H1 (cell line): ENCODE measurements around the gene L3MBTL4. TPM values are rescaled to one million over a fixed set of nuclear protein-coding genes. Genes with fewer than 3 reads are reported as not detected.

Source experiments
- CTCF ChIA-PET: fragments of 300-600 bp; sonication (Branson Sonifier 250); formaldehyde crosslinking; loops from one replicate; lab custom pipeline; 2021; ENCODE audit not compliant: partially characterized antibody; lab: Charles Lee
- POLR2A ChIA-PET: fragments of 300-600 bp; sonication (Branson Sonifier 250); formaldehyde crosslinking; loops from one replicate; lab custom pipeline; 2021; ENCODE audit warnings: inconsistent platforms; ENCODE audit not compliant: partially characterized antibody; lab: Charles Lee
- DNase-seq, 2 experiments: peaks; one replicate each; pipeline versions ENCODE4 v3.0.0 to v3.0.0-alpha.2; 2010 to 2022; ENCODE audit warnings: low spot score in 2 of 2, low read depth in 1 of 2, mixed read lengths in 1 of 2
- FAIRE-seq: peaks from 2 replicates; lab custom pipeline; 2011; peaks lifted over from hg19 to GRCh38; lab: Jason Lieb, UNC
- H2AFZ ChIP-seq: 2 replicates; pipeline ENCODE4 v1.8.1; 2012; ENCODE audit warnings: low read length, inconsistent platforms
- H2AK5ac ChIP-seq: 2 replicates; pipeline ENCODE4 v1.6.1; 2013; ENCODE audit warnings: low read depth, low read length
- H2BK120ac ChIP-seq: replicated peaks from 2 replicates; pipeline ENCODE3; 2013; ENCODE audit warnings: low read depth, low read length, inconsistent platforms
- H2BK12ac ChIP-seq: 2 replicates; pipeline ENCODE4 v1.6.1; 2013; ENCODE audit warnings: low read depth, low read length
- H2BK15ac ChIP-seq: 2 replicates; pipeline ENCODE4 v1.6.1; 2013; ENCODE audit warnings: low read length
- H2BK20ac ChIP-seq: 2 replicates; pipeline ENCODE4 v1.6.1; 2013; ENCODE audit warnings: low read length
- H2BK5ac ChIP-seq: 2 replicates; pipeline ENCODE4 v1.6.1; 2013; ENCODE audit warnings: low read depth, low read length
- H3K14ac ChIP-seq: 2 replicates; pipeline ENCODE4 v1.6.1; 2013; ENCODE audit warnings: inconsistent platforms; ENCODE audit not compliant: insufficient read length
- H3K18ac ChIP-seq: 2 replicates; pipeline ENCODE4 v1.6.1; 2013; ENCODE audit warnings: low read length; ENCODE audit errors: extremely low read depth
- H3K23ac ChIP-seq: 2 replicates; pipeline ENCODE4 v1.6.1; 2013; ENCODE audit warnings: inconsistent platforms; ENCODE audit not compliant: insufficient read length
- H3K23me2 ChIP-seq: 2 replicates; pipeline ENCODE4 v1.6.1; 2013; ENCODE audit warnings: low read depth, low read length
- H3K27ac ChIP-seq: 2 replicates; pipeline ENCODE4 v1.6.1; 2011; ENCODE audit warnings: low read depth, low read length, inconsistent platforms
- H3K27me3 ChIP-seq, 4 experiments: replicated peaks in 1 of 4; 1 replicate in 1 of 4; 2 replicates in 3 of 4; pipeline versions ENCODE4 v1.6.1 to v1.8.1; 2011 to 2013; ENCODE audit warnings: low read length in 3 of 4, mild to moderate bottlenecking in 3 of 4, inconsistent platforms in 2 of 4, mixed read lengths in 2 of 4, moderate library complexity in 1 of 4; ENCODE audit not compliant: control insufficient read depth in 3 of 4, insufficient read depth in 3 of 4; ENCODE audit errors: extremely low read depth in 1 of 4
- H3K36me3 ChIP-seq, 4 experiments: 2 replicates each; pipeline versions ENCODE4 v1.6.1 to v1.8.1; 2011 to 2013; ENCODE audit warnings: mild to moderate bottlenecking in 4 of 4, low read length in 3 of 4, moderate library complexity in 2 of 4, control low read depth in 1 of 4, inconsistent platforms in 1 of 4; ENCODE audit not compliant: insufficient read depth in 4 of 4, control insufficient read depth in 2 of 4
- H3K4ac ChIP-seq: replicated peaks from 2 replicates; pipeline ENCODE3; 2013; ENCODE audit warnings: low read length, low read depth, mixed read lengths, inconsistent platforms; ENCODE audit not compliant: insufficient read length
- H3K4me1 ChIP-seq, 4 experiments: replicated peaks in 1 of 4; 1 replicate in 1 of 4; 2 replicates in 3 of 4; pipeline versions ENCODE4 v1.6.1 to v1.8.1; 2011 to 2013; ENCODE audit warnings: low read length in 3 of 4, inconsistent platforms in 2 of 4, mixed read lengths in 1 of 4; ENCODE audit not compliant: insufficient read depth in 4 of 4, control insufficient read depth in 3 of 4
- H3K4me2 ChIP-seq, 2 experiments: 2 replicates each; pipeline versions ENCODE4 v1.6.1 to v1.8.1; 2011 to 2013; ENCODE audit warnings: low read depth in 2 of 2, low read length in 2 of 2, control low read depth in 1 of 2, inconsistent platforms in 1 of 2, mild to moderate bottlenecking in 1 of 2; ENCODE audit not compliant: insufficient read depth in 1 of 2
- H3K4me3 ChIP-seq, 4 experiments: fragments of 200-600, 300-600 bp in 1 of 4; sonication (generic), shearing (Covaris generic), sonication (Bioruptor Twin) in 1 of 4; 2 replicates each; pipeline versions ENCODE4 v1.5.1 to v1.8.1; 2011 to 2016; ENCODE audit warnings: low read length in 4 of 4, low read depth in 3 of 4, control low read depth in 2 of 4, inconsistent platforms in 2 of 4, mild to moderate bottlenecking in 2 of 4, mixed read lengths in 1 of 4, moderate library complexity in 1 of 4; ENCODE audit not compliant: insufficient read depth in 2 of 4; ENCODE audit errors: extremely low read depth in 1 of 4
- H3K56ac ChIP-seq: replicated peaks from 2 replicates; pipeline ENCODE3; 2013; ENCODE audit warnings: low read depth, mild to moderate bottlenecking, mixed read lengths, low read length, inconsistent platforms; ENCODE audit not compliant: insufficient read length
- H3K79me1 ChIP-seq: 2 replicates; pipeline ENCODE4 v1.6.1; 2013; ENCODE audit warnings: low read depth, low read length, control low read depth
- H3K79me2 ChIP-seq, 2 experiments: 2 replicates each; pipeline versions ENCODE4 v1.6.1 to v1.8.1; 2012 to 2013; ENCODE audit warnings: low read length in 2 of 2, mild to moderate bottlenecking in 2 of 2, inconsistent platforms in 1 of 2; ENCODE audit not compliant: insufficient read depth in 2 of 2, control insufficient read depth in 1 of 2
- H3K9ac ChIP-seq, 4 experiments: replicated peaks in 1 of 4; 1 replicate in 1 of 4; 2 replicates in 3 of 4; pipeline versions ENCODE4 v1.6.1 to v1.8.1; 2011 to 2013; ENCODE audit warnings: low read depth in 3 of 4, low read length in 3 of 4, control low read depth in 2 of 4, mild to moderate bottlenecking in 2 of 4, moderate library complexity in 2 of 4, inconsistent platforms in 1 of 4; ENCODE audit errors: extremely low read depth in 1 of 4
- H3K9me3 ChIP-seq, 2 experiments: 2 replicates each; pipeline versions ENCODE4 v1.6.1 to v1.8.1; 2012 to 2013; ENCODE audit warnings: mild to moderate bottlenecking in 2 of 2, moderate library complexity in 2 of 2, control low read depth in 1 of 2, inconsistent platforms in 1 of 2, low read depth in 1 of 2, low read length in 1 of 2, mixed read lengths in 1 of 2; ENCODE audit not compliant: insufficient read depth in 2 of 2
- H4K20me1 ChIP-seq, 2 experiments: replicated peaks in 1 of 2; 2 replicates each; pipeline versions ENCODE3 to v1.8.1; 2011 to 2013; ENCODE audit warnings: inconsistent platforms in 2 of 2, low read length in 2 of 2, mild to moderate bottlenecking in 1 of 2; ENCODE audit not compliant: insufficient read depth in 2 of 2, control insufficient read depth in 1 of 2
- H4K5ac ChIP-seq: 2 replicates; pipeline ENCODE4 v1.6.1; 2013; ENCODE audit warnings: low read length, low read depth, mixed read lengths, inconsistent platforms; ENCODE audit not compliant: insufficient read length
- H4K8ac ChIP-seq: 2 replicates; pipeline ENCODE4 v1.8.0; 2013; ENCODE audit warnings: mild to moderate bottlenecking, moderate library complexity, low read length, inconsistent platforms; ENCODE audit not compliant: insufficient read depth; ENCODE audit errors: extremely low read depth
- H4K91ac ChIP-seq: replicated peaks from 2 replicates; pipeline ENCODE3; 2013; ENCODE audit warnings: low read length, mixed read lengths, inconsistent platforms; ENCODE audit not compliant: insufficient read length
- BRCA1 ChIP-seq: IDR thresholded peaks from 2 replicates; pipeline ENCODE4 v1.6.1; 2012; ENCODE audit warnings: low read depth, low read length, improper control_type of control experiment
- CTBP2 ChIP-seq: IDR thresholded peaks from 2 replicates; pipeline ENCODE4 v1.7.0; 2011; ENCODE audit warnings: borderline replicate concordance, mild to moderate bottlenecking, moderate library complexity, mixed read lengths, low read length; ENCODE audit not compliant: insufficient read depth, insufficient read length
- RNF2 ChIP-seq: fragments of 200-900, 300-1000 bp; sonication (generic); IDR thresholded peaks from 2 replicates; pipeline ENCODE4 v1.7.1; 2016; ENCODE audit warnings: borderline replicate concordance, low read depth, mild to moderate bottlenecking, antibody characterized with exemption, low read length; ENCODE audit not compliant: poor library complexity, severe bottlenecking; ENCODE audit errors: missing control alignments
- SIN3A ChIP-seq, 2 experiments: IDR thresholded peaks in 1 of 2; conservative IDR thresholded peaks in 1 of 2; 2 replicates each; pipeline ENCODE4 v1.6.1; 2011 to 2012; ENCODE audit warnings: low read length in 2 of 2, improper control_type of control experiment in 1 of 2, low read depth in 1 of 2, mild to moderate bottlenecking in 1 of 2
- YY1 ChIP-seq: IDR thresholded peaks from 2 replicates; pipeline ENCODE4 v1.6.1; 2011; ENCODE audit warnings: low read depth, mild to moderate bottlenecking, low read length
- WGBS, 2 experiments: shearing (Covaris generic) in 1 of 2; methylation state at CpG; one replicate each; pipeline versions ENCODE4 v1.1.6 to v1.1.7; 2013 to 2015; ENCODE audit warnings: low lambda C conversion rate in 2 of 2, mixed read lengths in 2 of 2, inconsistent platforms in 1 of 2, low coverage in 1 of 2, missing lambda C conversion rate in 1 of 2; ENCODE audit not compliant: insufficient replicate concordance in 2 of 2, insufficient coverage in 1 of 2, insufficient read length in 1 of 2; ENCODE audit errors: extremely low coverage in 1 of 2, missing lambda C conversion rate in 1 of 2; 5-methylcytosine and 5-hydroxymethylcytosine counted together
- polyA plus RNA-seq, 7 experiments: library from polyadenylated mRNA; depleted of rRNA in 3 of 7; stranded (reverse) in 5 of 7; unstranded in 2 of 7; fragments of >200 nt in 5 of 7; fragments of 200-250 nt in 2 of 7; gene quantifications; 1 replicate in 5 of 7; 2 replicates in 1 of 7; 4 replicates in 1 of 7; pipeline versions ENCODE4 v1.2.1 to v1.2.3, GENCODE V29; 2011 to 2013; ENCODE audit warnings: missing spikeins in 2 of 7, mixed read lengths in 2 of 7
- total RNA-seq: library from RNA; stranded (reverse); fragmentation: NEBNext Ultra II Directional; extraction: Animal tissue kit (Norgen Biotek cat#: 25700); gene quantifications from 2 replicates; pipeline ENCODE4 v1.2.1, GENCODE V29; 2021

Gene L3MBTL4
- total and polyA plus RNA-seq, 2 of the 8 experiments (the other 6 are each of a cell fraction or from before 2014, with no cell fraction given), result 1.0 to 2.1 TPM

DNA sequence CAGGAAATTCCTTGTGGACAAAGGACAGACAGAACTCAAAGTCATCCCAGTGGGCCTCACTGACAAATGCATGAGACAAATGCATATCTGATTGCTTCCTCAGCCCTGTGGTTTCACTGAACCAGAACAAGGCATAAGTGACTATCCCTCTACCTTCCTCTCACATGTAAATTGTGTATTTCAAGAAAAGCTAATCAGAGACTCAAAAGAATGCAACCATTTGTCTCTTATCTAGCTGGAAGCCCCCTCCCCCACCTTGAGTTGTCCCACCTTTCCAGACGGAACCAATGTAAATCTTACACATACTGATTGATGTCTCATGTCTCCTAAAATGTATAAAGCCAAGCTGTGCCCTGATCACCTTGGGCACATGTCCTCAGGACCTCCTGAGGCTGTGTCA is 417.4 kb downstream of the L3MBTL4 start:
- WGBS, 2 experiments, result 50% methylated on average over 1 of the region's 1 CpG; no CpG with 5 or more reads in 1 of the 2 experiments
- Histone ChIP-seq H3K79me2 (no peaks in the 10 kb centered on the region), H2AK5ac (no peak overlapping the region), H2BK12ac (peak overlapping the region; percentile 62; the same call in 1 of the 2 replicates), H3K14ac (no peak overlapping the region), H3K18ac (0 out of 2 replicates have a peak overlapping the region, but pooled peaks have one; percentile 38), H4K20me1 (no peaks in the 10 kb centered on the region), H3K4me1 (peaks cover 8 to 21% (median 19%) of the 10 kb centered on the region in 4 experiments; a peak in 5 of 7 replicates), H2BK5ac (peak overlapping the region; percentile 72; the same call in 1 of the 2 replicates), H3K23ac (no peak overlapping the region), H3K9ac (no peak overlapping the region), H2BK15ac (peak overlapping the region; percentile 18; the same call in 1 of the 2 replicates), H4K8ac (no peak overlapping the region), H3K23me2 (no peaks in the 10 kb centered on the region), H3K9me3 (no peaks in the 10 kb centered on the region), H2AFZ (no peak overlapping the region), H3K27ac (no peak overlapping the region), H3K79me1 (no peaks in the 10 kb centered on the region), H3K56ac (no peak overlapping the region), H2BK20ac (peak overlapping the region; percentile 51; the same call in 1 of the 2 replicates), H3K27me3 (no peaks in the 10 kb centered on the region; a peak in 1 of 7 replicates), H3K36me3 (no peaks in the 10 kb centered on the region), H4K91ac (no peak overlapping the region), H3K4ac (no peak overlapping the region), H2BK120ac (no peak overlapping the region)
- FAIRE-seq, result peak; percentile 36
- POLR2A ChIA-PET, result interaction anchor here (2.0 kb wide), 1 partner anchor 74 kb away, joined by 5 read pairs; no protein-coding TSS in a partner anchor
- CTCF ChIA-PET, result interaction anchor here (0.5 to 1.3 kb wide), 3 partner anchors 479 to 780 kb away, joined by 3 to 4 read pairs (median 3); no protein-coding TSS in a partner anchor
- DNase-seq, result no peak
- TF ChIP-seq RNF2 (no peak), SIN3A (conservative IDR thresholded peaks at IDR 0.05 in 1 of 2, IDR thresholded peaks at IDR 0.05 in 1 of 2; ENCODE audit: low read depth in 1 of 2, low read length in 2 of 2) (no peak), CTBP2 (no peak), YY1 (no peak), BRCA1 (no peak)
- TF ChIP-seq, all 59 proteins: peak for 0
- Histone ChIP-seq H4K5ac (no peak overlapping the region), H3K4me3 (no peak overlapping the region), H3K4me2 (peak overlapping the region; percentile 2 to 57; a peak in 2 of 4 replicates)
